ENCODE measurements around the gene GPR171.

The GPR171 gene

GRCh38 chr3:151224268-151224866 lies 21.4 kb upstream of the GPR171 start:
- H3K4me3 Mint-ChIP-seq, result no peak overlapping the region
- peaks cover 6% of the 10 kb centered on the region for H3K9me3 Mint-ChIP-seq
- peaks cover 11% of the 10 kb centered on the region for H3K4me1 Mint-ChIP-seq
- no peak overlapping the region for H3K27ac Mint-ChIP-seq
- ATAC-seq, result no peak
- no peaks in the 10 kb centered on the region for H3K27me3 Mint-ChIP-seq
- peaks cover 7% of the 10 kb centered on the region for H3K36me3 Mint-ChIP-seq

GRCh38 chr3:151219056-151219455 lies 16.0 kb upstream of the GPR171 start:
- Mint-ChIP-seq H3K36me3 (peaks cover 7% of the 10 kb centered on the region), H3K27me3 (no peaks in the 10 kb centered on the region), H3K9me3 (peaks cover 6% of the 10 kb centered on the region), H3K4me3 (no peak overlapping the region), H3K27ac (no peak overlapping the region), H3K4me1 (no peaks in the 10 kb centered on the region)
- ATAC-seq, result no peak

GRCh38 chr3:151218136-151218535 lies 15.1 kb upstream of the GPR171 start:
- Mint-ChIP-seq H3K9me3 (peaks cover 6% of the 10 kb centered on the region), H3K4me1 (no peaks in the 10 kb centered on the region), H3K27ac (no peak overlapping the region), H3K27me3 (no peaks in the 10 kb centered on the region), H3K4me3 (no peak overlapping the region), H3K36me3 (peaks cover 7% of the 10 kb centered on the region)
- ATAC-seq, result no peak

- Mint-ChIP-seq H3K9me3 (no peaks in the 10 kb centered on the region), H3K4me3 (no peak overlapping the region), H3K27ac (no peak overlapping the region), H3K27me3 (no peaks in the 10 kb centered on the region), H3K36me3 (peaks cover 2% of the 10 kb centered on the region), H3K4me1 (no peaks in the 10 kb centered on the region)
- no peak for ATAC-seq
Observed at GRCh38 chr3:151216641-151217607, 13.9 kb upstream of the GPR171 start.

GRCh38 chr3:151214459-151214858 lies 11.4 kb upstream of the GPR171 start:
- Mint-ChIP-seq H3K4me1 (no peaks in the 10 kb centered on the region), H3K36me3 (no peaks in the 10 kb centered on the region), H3K9me3 (no peaks in the 10 kb centered on the region), H3K27me3 (no peaks in the 10 kb centered on the region), H3K4me3 (no peak overlapping the region), H3K27ac (no peak overlapping the region)
- no peak for ATAC-seq

- Mint-ChIP-seq H3K36me3 (no peaks in the 10 kb centered on the region), H3K4me1 (no peaks in the 10 kb centered on the region), H3K27me3 (no peaks in the 10 kb centered on the region), H3K27ac (no peak overlapping the region), H3K9me3 (no peaks in the 10 kb centered on the region), H3K4me3 (no peak overlapping the region)
- no peak for ATAC-seq
Observed at GRCh38 chr3:151213881-151214280, 10.9 kb upstream of the GPR171 start.

- no peaks in the 10 kb centered on the region for H3K36me3 Mint-ChIP-seq
- H3K27ac Mint-ChIP-seq, result no peak overlapping the region
- ATAC-seq, result no peak
- H3K27me3 Mint-ChIP-seq, result no peaks in the 10 kb centered on the region
- H3K9me3 Mint-ChIP-seq, result no peaks in the 10 kb centered on the region
- no peak overlapping the region for H3K4me3 Mint-ChIP-seq
- H3K4me1 Mint-ChIP-seq, result no peaks in the 10 kb centered on the region
Observed at GRCh38 chr3:151213151-151213550, 10.1 kb upstream of the GPR171 start.

GRCh38 chr3:151210676-151211381 lies 7.8 kb upstream of the GPR171 start:
- Mint-ChIP-seq H3K27ac (no peak overlapping the region), H3K9me3 (no peaks in the 10 kb centered on the region), H3K36me3 (no peaks in the 10 kb centered on the region), H3K27me3 (peaks cover 12% of the 10 kb centered on the region), H3K4me1 (no peaks in the 10 kb centered on the region), H3K4me3 (no peak overlapping the region)
- ATAC-seq, result no peak

- no peak overlapping the region for H3K27ac Mint-ChIP-seq
- H3K27me3 Mint-ChIP-seq, result peaks cover 12% of the 10 kb centered on the region
- H3K9me3 Mint-ChIP-seq, result no peaks in the 10 kb centered on the region
- no peak overlapping the region for H3K4me3 Mint-ChIP-seq
- no peaks in the 10 kb centered on the region for H3K36me3 Mint-ChIP-seq
- no peaks in the 10 kb centered on the region for H3K4me1 Mint-ChIP-seq
- no peak for ATAC-seq
Observed at GRCh38 chr3:151209654-151210053, 6.6 kb upstream of the GPR171 start.

GRCh38 chr3:151206201-151206600 lies 3.2 kb upstream of the GPR171 start:
- Mint-ChIP-seq H3K4me3 (no peak overlapping the region), H3K9me3 (no peaks in the 10 kb centered on the region), H3K27ac (no peak overlapping the region), H3K36me3 (no peaks in the 10 kb centered on the region), H3K27me3 (peaks cover 12% of the 10 kb centered on the region), H3K4me1 (no peaks in the 10 kb centered on the region)
- ATAC-seq, result no peak

DNA sequence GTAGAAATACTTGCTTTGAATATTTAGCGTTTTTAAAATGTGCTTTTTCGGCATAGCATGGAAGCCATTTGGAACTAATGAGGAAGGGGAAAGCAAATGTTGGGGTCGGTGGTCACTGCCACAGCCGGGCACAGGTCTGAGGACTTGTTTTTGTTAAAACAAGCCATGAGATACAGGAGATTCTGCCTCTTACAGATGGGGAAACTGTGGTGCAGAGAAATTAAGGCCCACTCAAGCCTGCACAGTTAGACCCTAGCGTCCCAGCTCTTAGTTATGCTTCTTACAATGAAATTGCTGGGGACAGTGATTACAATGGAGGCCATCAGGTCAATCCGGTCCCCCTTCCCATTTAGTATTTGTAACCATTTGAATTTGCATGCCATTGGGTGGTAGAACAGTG lies 2.5 kb upstream of the GPR171 start:
- Mint-ChIP-seq H3K4me1 (no peaks in the 10 kb centered on the region), H3K27ac (no peak overlapping the region), H3K27me3 (peaks cover 12% of the 10 kb centered on the region), H3K9me3 (no peaks in the 10 kb centered on the region), H3K36me3 (no peaks in the 10 kb centered on the region), H3K4me3 (no peak overlapping the region)
- no peak for ATAC-seq

GRCh38 chr3:151204530-151205402 lies 1.8 kb upstream of the GPR171 start:
- H3K27me3 Mint-ChIP-seq, result peaks cover 12% of the 10 kb centered on the region
- H3K27ac Mint-ChIP-seq, result no peak overlapping the region
- H3K36me3 Mint-ChIP-seq, result no peaks in the 10 kb centered on the region
- no peak for ATAC-seq
- H3K4me1 Mint-ChIP-seq, result peaks cover 2% of the 10 kb centered on the region
- H3K4me3 Mint-ChIP-seq, result no peak overlapping the region
- no peaks in the 10 kb centered on the region for H3K9me3 Mint-ChIP-seq

DNA sequence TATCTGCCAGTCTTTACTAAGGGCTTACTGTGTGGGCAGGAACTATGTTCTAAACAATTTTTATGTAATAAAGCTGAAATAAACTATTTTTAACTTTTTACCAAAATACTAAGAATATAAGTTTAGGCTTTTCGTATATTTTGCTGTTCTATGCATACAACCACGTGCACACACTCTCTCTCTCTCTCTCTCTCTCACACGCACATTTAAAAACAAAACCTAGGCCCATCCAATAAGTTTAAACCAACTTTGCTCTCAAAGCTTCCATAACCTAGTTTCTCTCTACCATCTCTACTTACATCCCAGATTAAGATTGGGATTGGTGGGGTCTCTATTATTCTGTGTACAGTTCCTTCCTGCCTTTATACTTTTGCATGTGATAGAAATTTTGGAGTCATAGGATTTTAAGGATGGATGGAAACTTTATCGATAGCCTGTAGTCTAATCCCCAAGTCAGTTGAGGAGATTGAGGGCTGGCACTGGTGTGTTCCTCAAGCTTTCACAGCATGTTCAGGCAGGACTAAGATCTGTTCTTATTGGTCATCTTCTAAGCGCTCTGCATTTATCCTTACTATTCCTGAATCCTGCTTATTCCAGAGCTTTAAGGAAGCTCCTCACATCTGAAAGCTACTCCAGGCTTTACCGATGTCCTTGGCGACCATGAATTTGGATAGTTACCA lies 1.8 kb downstream of the GPR171 start:
- ATAC-seq, result no peak

DNA sequence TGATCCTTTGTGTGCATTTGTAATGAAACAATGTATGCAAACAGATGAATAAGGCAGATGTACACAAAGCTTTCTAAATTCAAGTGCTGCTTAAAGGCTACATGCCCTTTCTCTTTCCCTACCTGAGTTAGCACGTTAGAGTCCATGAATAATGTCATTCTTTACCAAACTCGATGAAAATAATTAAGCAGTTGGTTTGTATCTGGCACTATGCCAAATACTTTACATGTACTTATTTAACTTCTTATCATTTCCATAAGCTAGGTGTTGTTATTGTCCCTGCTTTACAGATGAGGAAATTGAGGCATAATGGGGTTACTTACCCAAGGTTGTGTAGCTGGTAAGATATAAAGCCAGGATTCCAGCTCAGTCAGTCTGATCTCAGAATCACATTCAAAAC lies 2.4 kb downstream of the GPR171 start:
- Mint-ChIP-seq H3K27me3 (no peaks in the 10 kb centered on the region), H3K36me3 (no peaks in the 10 kb centered on the region), H3K9me3 (no peaks in the 10 kb centered on the region), H3K4me1 (peaks cover 8% of the 10 kb centered on the region), H3K27ac (no peak overlapping the region), H3K4me3 (no peak overlapping the region)
- no peak for ATAC-seq

More for the DNA sequence above, 1.8 kb downstream of the GPR171 start:
- Mint-ChIP-seq H3K9me3 (no peaks in the 10 kb centered on the region), H3K36me3 (no peaks in the 10 kb centered on the region), H3K4me3 (no peak overlapping the region), H3K27me3 (no peaks in the 10 kb centered on the region), H3K27ac (no peak overlapping the region), H3K4me1 (peaks cover 8% of the 10 kb centered on the region)
